NCI-H524 (cell line): ENCODE measurements around the gene LARGE1.

Experiments
- DNase-seq, 2 experiments: peaks; one replicate each; lab custom pipeline; 2025; lab: John Stamatoyannopoulos, UW

Gene LARGE1

DNA sequence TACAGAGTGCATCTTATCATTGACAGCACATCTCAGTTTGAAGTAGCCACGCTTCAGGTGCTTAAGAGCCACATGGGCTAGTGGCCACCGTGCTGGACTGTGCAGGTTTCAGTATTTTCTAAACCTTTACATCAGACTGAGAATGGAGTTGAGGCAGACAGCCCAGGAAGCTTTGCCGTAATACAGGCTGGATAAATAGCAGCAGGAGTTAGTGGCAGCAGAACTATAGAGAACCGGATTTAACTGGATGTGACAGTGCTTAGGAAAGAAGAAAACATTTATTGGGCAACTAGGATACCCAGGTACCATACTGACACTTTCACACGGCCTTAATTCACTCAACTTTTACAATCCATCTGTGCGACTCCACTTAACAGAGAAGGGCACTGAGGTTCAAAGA lies 145.5 kb downstream of the LARGE1 start:
- DNase-seq: peak; percentile 12 to 41

DNA sequence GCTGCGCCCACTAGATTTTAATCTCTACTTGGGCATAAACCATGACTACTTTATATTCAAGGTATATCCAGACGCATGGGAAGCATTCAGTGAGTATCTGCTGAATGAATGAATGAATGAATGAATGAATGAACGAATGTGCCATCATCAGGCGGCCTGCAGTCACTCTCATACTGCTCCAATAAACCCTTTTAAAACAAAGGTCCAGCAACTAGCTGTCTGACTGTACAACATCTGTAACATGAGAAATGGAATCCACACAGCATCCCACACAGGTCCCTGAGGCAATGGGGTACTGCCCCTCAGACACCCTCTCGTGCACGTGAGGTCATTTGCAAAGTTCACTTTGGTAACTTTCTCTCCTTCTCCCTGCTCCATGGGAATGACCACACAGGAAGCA lies 147.5 kb downstream of the LARGE1 start:
- no peak for DNase-seq

DNA sequence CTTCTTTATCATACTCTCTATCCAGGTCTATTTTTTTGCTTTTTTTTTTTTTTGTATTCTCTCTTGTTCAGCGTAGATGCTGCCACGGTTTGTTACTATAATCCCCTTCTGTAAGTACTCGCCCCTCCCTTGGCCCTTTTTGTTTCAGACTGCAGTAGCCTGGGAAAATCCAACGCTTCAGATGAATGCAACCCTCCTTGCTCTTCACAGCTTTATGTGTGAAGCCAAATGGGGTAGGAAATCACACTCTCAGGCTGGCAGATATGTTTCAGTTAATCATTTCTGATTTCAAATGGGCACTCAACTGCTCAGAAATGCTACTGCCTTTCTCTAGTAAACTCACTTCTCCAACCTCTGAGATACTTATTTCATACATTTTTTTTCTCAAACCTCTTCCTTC lies 149.1 kb downstream of the LARGE1 start:
- no peak for DNase-seq

DNA sequence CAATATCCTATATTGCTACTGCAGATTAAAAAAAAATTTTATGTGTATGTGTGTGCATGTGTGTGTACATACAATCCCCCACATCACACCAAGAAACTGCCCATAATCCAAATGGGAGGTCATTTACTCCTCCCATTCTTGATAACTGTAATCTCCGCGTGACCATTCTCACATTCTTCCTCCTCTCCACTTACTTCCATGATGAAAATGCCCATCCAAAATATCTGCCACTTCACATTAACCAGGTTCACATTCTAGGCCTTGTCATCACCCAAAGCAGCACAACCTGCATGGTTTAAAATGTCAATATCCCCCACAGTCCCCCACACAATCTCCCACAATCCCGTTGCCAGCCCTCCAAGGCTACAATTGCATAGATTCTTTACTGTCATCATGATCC lies 149.6 kb downstream of the LARGE1 start:
- DNase-seq: no peak

DNA sequence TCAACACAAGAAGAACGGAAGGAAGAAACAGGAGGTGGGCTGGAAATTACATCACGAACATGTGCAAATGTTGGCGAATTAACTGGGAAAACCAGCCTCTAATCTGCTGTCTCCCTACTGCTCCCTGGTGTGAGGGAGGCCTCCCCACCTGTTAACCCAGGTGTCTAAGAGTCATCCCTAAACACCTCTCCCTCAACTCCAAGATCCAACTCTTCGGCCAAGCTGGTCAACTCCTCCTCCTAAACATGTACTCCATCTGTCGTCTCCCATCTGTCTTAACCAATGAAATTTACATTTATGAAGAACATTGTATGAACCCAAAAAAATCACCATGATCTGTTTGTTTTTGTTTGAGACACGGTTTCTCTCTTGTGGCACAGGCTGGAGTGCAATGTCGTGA lies 154.2 kb downstream of the LARGE1 start:
- DNase-seq: peak; percentile 63 to 86

DNA sequence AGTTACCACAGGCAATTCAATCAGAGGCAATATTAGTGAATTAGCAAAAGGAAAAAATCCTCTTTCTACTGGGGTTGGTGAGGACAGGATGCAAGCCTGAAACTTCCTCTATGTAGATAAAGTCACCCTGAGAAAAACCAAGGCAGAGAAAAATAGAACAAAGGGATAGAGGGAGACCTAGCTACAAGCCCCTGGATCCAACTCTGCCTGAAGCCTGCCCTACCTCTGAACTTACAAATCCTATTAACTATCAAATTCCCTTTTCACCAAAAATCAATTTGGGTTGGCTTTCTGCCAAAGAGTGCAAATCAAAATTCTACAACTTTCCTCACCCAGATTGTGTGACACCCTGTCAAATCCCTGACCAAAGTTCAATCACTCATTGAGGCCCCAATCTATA lies 161.3 kb downstream of the LARGE1 start:
- no peak for DNase-seq

DNA sequence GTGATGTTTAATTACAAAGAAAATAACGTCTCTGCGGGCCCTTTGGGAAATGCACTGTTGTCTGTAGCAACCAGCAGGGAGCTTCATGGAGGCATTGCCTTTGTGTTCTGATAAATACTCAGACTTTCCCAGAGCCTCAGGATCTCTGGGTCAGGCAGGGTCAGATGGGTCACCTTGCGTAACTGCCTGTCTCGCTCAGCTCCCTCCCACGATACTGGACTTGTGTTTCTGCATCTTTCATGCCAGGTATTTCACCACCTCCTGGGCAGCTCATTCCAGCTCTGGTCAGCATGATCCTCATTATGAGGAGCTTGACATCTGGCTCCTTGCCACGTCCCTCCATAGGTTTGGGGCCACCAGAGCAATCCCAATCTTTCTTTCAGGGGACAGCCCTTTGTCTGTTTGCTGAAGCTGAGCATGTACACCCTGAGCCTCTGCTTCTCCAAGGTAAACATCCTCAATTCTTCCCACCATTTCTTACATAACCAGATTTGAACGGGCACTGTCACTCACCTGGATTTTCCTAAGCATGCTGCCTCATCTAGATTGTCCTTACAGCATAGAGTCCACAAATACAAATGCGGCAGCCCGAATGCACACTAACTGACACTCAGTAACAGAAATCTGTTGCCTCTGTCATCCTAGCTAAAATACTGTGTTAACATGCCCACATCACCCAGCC lies 162.3 kb downstream of the LARGE1 start:
- DNase-seq: no peak

DNA sequence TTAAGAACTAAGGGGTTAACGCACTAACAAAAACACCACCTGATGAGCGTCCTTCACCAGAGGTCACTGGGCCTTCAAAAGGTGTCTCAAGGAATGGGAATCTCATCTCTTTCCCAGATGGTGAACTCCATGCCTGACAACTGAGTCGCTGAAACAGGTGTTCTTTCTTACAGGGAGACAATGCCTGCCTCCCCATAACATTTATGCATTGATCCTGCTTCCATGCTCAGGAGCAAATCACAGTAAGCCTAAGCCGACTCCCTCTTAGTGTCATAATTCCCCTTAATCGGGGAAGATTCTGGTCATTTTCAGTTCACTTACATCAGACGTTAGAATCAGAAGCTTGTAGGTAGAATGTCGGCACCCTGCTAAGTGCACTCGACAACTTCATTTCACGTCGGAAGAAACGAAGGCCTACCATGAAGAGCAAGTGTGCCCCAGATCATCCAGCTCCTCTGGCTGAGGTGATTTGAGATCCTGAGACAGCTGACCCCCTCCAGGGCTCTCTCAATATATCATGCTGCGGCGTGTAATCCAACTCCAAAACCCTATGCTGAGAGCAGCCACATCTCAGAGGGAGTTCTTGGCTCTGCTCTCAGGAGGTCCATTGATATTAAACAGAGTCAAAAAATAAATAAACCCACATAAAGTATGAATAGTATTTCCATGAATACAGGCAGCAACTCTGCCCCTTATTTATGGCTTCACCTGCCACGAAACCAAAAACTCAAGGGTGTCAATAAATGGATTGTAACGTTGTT lies 163.1 kb downstream of the LARGE1 start:
- DNase-seq: peak; percentile 49 to 67

DNA sequence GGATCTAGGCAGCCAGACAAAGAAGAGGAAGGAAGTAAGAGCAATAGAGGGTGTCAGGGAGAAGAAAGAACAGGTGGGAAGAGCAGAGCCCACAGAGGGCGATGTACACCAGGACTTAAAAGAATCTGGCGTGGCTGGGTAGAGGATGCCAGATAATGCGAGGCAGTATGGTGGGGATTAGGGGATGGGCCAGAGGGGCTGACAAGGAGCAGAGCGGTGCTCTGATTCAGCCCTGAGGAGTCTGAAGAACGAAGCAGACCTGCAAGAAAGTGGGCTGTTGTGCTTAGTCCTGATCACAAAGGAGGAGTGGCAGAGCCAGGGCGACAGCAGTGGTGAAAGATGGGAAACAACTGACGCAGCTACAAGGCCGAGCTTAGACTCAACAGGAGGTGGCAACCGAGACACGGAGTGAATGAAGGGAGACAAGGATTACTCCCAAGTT lies 163.7 kb downstream of the LARGE1 start:
- peak; percentile 59 to 81 for DNase-seq

DNA sequence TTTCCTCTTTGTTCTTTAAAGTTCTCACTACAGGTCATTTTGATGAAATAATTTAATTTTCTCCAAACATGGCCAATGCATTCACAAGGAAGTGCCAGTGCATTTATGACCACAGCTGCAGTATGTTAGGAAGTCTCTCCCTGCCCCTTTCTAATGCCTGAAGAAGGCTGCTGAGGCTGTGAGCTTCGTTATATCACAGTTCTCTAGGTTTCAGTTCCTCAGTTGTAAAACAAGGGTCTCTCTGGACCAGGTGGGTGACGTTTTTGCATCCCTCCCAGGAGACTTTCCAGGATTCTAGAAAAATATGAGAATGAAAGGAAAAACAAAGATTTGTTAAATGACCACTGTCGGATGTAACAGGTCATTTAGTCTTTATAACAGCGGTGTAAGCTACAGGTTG lies 171.6 kb downstream of the LARGE1 start:
- no peak for DNase-seq

DNA sequence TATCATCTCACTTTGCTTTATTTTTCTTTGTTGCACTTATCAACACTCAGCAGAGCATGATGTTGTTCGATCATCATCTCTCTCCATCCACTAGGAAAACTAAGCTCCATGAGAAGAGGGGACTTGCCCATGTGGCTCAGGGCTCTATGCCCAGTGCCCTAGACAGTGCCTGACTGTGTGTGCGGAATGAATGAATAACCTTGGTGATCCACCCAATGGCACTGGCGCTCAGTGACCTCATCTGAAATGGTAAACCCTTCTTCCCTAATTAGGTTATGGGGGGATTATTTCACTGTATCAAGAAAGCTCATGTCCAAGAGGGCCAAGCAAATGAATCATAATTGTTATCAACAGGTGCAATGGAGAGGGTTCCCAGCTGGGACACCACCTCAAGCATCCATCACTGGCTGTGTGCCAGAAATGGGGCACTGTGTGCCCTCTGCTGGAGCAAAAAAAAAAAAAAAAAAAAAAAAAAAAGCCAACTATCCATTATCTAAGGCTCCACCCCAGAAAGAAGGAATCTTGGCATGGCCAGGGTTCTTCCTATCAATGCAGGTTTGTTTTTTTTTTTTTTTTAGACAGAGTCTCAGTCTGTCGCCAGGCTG lies 172.6 kb downstream of the LARGE1 start:
- DNase-seq: peak; percentile 95 to 99

DNA sequence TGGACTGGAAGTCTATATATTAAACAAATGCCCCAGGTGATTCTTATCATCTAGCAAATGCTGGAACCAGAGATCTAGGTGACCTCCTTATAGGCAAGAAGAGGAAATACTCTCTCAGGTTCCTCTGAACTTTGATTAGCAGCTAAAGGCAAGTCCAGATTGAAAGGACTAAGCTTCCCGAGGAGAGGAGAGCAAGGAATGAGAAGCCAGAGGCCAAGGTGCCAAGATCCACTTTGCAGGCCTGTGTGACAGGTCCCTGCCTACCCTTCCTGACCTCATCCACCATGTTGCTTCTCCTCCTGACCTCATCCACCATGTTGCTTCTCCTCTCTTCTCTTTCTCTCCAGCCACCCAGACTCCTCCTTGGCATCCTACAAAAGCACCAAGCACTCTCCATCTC lies 173.2 kb downstream of the LARGE1 start:
- no peak for DNase-seq

DNA sequence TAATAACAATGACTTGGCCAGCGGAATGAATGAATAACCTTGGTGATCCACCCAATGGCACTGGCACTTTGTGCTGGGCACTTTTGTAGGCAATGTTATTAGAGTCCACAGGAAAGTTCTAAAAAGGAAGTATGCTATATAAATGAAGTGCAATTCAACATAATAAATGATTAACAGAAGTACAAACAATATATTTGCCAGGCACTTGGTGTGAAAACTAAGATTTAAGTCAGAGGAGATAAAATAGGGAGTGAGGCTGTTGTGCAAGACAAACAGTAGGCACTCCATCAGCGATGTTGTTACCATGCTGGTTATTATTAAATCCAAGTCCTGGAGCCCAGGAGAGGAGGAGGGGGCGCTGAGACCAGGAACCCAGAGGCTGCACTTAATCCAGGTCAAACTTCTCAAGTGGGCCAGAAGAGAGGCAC lies 173.8 kb downstream of the LARGE1 start:
- no peak for DNase-seq

DNA sequence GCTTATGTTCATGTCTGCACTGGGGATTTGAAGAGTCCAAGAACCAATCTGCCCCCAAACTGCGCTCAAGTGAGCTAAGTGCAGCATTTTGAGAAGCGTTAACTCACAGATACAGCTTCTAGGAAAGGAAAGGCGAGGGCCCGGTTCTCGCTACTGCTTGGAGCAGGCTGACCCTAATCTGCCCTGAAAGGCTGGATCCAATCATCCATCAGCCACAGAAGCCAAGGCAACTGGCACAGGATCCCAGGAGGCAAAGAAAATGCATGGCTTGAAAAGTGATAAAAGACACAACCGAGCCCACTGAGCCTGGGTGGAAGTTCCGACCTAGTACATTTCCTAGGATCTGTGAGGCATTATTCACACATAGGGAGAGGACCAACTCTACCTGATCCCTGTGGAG lies 174.8 kb downstream of the LARGE1 start:
- DNase-seq: no peak

DNA sequence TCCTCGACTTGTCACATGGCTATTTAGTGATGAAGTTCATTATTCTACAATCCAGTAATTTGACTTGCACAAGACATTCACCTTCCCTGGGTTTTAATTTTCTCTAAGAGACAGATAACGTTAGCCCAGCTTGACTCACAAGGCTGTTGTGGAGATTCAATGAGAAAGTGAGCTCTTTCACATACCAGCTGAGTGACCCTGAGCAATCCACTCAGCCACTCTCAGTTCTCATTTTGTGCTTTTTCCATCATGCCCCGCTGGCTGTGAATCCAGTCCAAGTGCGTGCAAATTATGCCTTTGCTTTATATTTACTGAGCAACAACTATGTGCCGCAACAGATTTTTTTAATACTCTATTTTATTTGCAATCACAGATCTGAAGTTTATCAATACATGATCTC lies 176.5 kb downstream of the LARGE1 start:
- DNase-seq: no peak

DNA sequence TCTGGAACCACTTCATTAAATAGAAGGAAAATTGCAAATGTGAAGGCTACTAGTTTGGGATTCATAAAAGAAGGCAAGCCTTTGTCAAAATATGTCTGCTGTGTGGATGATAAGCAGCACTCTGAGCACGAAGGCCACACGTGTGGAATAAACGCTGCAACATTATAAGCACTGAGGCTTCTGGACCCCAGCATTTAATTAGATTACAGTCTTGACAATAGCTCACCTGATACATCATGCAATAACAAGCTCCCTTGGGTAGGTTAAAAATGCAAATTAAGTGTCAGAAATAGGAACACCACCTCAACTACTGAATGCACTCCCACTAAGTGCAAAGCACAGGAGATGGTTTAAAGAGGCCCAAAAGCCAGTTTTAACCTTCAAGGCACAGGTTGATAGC lies 179.3 kb downstream of the LARGE1 start:
- DNase-seq: no peak

DNA sequence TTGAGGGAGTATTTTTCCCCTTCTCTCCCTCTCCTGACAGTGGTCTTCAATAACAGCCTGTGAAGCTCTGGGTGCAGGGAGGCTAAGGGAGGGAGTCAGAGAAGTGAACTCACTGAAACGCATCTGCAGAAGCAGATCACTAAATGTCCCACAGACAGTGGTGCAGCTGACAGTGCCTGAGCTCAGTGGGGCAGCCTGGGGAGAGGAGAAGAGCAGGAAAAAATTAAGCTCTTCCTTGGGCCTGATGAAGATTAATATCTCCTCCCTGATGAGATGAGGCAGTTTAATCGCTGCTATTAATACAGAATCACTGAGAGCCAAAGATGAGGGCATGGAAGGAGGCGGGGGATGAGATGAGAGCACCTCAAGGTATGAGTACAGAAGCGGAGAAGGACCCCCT lies 180.8 kb downstream of the LARGE1 start:
- no peak for DNase-seq

DNA sequence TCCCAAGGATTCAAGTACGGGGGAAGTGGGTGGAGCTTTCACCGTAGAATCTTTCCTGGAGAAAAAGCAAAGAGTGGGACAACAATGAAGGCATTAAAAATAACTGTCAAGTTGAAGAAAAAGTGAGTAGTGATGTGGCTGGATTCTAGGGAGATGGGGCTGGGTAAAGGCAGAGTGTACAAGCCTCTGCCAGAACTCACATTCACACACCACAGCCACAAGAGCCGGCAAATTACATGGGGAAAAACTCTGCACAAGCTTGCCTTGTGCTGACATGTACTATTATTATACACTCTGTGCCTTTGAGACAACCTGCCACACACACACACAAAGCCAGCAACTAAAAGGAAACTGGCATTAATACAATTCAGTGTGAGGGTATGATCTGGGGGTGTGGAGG lies 182.6 kb downstream of the LARGE1 start:
- DNase-seq: no peak

DNA sequence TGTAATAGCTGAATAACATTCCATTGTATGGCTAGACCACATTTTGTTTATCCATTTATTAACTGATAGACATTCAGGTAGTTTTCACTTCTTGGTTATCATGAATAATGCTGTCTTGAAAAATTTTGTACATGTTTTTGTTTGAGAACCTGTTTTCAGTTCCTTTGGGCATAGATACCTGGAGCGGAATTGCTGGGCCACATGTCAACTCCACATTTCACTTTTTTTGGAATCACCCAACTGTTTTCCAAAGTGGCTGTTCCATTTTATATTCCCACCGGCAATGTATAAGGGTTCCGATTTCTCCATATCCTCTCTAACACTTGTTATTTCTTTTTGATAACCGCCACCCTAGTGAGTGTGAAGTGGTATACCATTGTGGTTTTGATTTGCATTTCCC lies 184.3 kb downstream of the LARGE1 start:
- DNase-seq: no peak

DNA sequence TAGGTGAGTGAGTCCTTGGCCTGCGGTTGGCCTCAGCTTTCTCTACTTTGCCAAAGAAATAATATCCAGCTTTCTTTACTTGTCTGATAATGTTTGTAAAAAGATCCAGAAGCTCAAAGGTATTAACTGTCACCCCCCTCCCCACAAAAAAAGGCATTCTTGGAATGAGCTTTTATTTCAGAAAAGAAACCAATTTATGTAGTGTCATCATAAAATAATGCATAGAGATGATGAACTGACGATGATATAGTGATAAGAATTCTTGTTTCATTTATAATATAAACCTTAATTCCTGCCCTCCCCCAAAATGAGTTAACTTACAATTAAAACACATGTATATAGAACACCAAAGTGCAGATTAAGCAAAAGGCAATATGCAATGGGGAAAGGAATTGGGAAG lies 191.4 kb downstream of the LARGE1 start:
- DNase-seq: no peak

DNA sequence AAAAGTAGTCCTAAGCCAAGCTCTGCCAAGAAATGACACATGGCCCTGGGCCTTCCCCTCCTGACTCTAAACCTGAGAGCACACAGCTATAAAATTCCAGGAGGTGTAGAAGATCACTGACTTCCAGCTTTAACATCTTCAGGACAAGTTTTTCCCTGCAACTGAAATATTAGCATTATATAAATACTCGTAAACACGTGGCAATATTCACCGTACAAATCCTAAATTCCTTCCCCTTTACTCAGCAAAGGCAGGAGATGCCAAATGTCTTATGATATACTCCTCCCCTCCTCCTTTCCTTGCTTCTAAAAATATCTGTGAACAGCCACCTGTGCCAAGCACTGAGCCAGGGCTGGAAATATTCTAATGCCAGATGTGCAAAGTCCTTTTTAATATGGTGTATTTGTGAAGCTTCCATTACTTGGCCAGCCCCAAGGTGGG lies 194.0 kb downstream of the LARGE1 start:
- peak in 1 of 2 experiments; percentile 6 for DNase-seq

DNA sequence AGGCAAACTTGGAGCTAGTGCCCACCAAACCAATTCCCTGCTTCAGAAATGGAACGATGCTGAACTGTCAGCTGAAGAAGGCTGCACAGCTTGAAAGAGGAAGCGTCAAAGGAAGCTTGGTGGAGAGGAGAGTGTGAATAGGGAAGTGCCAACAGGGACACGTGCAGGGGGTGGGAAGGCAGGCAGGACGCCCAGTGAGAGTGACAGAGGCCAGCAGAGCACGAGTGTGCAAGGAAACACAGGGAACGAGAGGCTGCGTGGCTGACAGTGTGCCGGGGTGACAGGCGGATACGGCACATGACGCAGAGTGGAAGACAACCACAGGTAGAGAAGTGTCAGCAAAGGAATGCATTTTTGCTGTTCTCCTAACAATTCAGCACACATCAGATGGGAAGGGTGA lies 196.4 kb downstream of the LARGE1 start:
- DNase-seq: no peak

DNA sequence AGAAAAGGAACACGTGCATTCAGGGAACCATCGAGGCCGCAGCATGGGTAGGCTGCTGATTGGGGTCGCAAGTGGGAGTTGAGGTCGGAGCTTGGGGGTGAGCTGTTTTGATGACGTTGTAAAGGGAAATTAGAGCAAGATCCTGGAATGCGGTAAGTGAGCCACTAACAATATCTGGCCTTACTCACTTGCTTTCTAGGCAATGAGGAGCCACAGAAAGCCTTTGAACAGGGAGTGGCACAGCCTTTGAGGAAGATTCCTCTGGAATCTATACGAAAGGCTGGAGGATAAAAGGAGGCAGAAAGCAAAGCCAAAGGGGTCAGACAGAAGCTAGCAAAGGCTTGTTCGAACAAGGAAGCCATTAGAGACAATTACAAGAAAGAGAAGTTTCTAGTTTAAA lies 197.5 kb downstream of the LARGE1 start:
- DNase-seq: no peak
